K562 (cell line): ENCODE data around the gene DCTN1. TPM values are rescaled to one million over a fixed set of nuclear protein-coding genes. Genes with fewer than 3 reads are reported as not detected.

Experiments used
- CBX5 ChIP-seq: IDR thresholded peaks from 2 replicates; pipeline ENCODE4 v1.6.1; 2014; ENCODE audit warnings: low read depth, borderline replicate concordance
- DIDO1 ChIP-seq: fragments of 450-650 bp; IDR thresholded peaks from 2 replicates; pipeline ENCODE4 v1.6.1; 2016; ENCODE audit warnings: low read depth, missing biosample characterization, missing genetic modification characterization
- MIER1 ChIP-seq: fragments of 450-650 bp; IDR thresholded peaks from 2 replicates; pipeline ENCODE4 v1.6.1; 2016; ENCODE audit warnings: antibody characterized with exemption, mild to moderate bottlenecking, low read depth
- NELFE ChIP-seq: IDR thresholded peaks from 2 replicates; pipeline ENCODE4 v1.6.1; 2011; ENCODE audit warnings: mild to moderate bottlenecking; ENCODE audit not compliant: insufficient read depth, insufficient read length
- PTBP1 ChIP-seq: fragments of 200-400 bp; formaldehyde crosslinking; IDR thresholded peaks from 2 replicates; pipeline ENCODE4 v1.6.1; 2017; ENCODE audit warnings: low read depth, low read length
- RBM14 ChIP-seq: fragments of 200-400 bp; formaldehyde crosslinking; IDR thresholded peaks from 2 replicates; pipeline ENCODE4 v1.6.1; 2018; ENCODE audit warnings: low read depth, mild to moderate bottlenecking, low read length, moderate library complexity, borderline replicate concordance; ENCODE audit not compliant: insufficient read depth
- RBM15 ChIP-seq: fragments of 200-400 bp; formaldehyde crosslinking; IDR thresholded peaks from 2 replicates; pipeline ENCODE4 v1.6.1; 2018; ENCODE audit warnings: mild to moderate bottlenecking, low read length, moderate library complexity; ENCODE audit not compliant: insufficient read depth
- RBM34 ChIP-seq: fragments of 200-400 bp; formaldehyde crosslinking; IDR thresholded peaks from 2 replicates; pipeline ENCODE4 v1.6.1; 2018; ENCODE audit warnings: low read length, borderline replicate concordance; ENCODE audit not compliant: insufficient read depth
- SMC3 ChIP-seq: conservative IDR thresholded peaks from 2 replicates; pipeline ENCODE4 v1.6.1; 2011; ENCODE audit warnings: low read depth, low read length, improper control_type of control experiment; ENCODE audit not compliant: insufficient read depth
- SRSF1 ChIP-seq: fragments of 200-400 bp; formaldehyde crosslinking; IDR thresholded peaks from 2 replicates; pipeline ENCODE4 v1.6.1; 2017; ENCODE audit warnings: mild to moderate bottlenecking, low read depth, low read length, moderate library complexity
- TBP ChIP-seq: optimal IDR thresholded peaks from 2 replicates; pipeline ENCODE3; 2011; ENCODE audit warnings: low read depth, low read length, improper control_type of control experiment
- TGIF2 ChIP-seq: sonication (generic); formaldehyde crosslinking; IDR thresholded peaks from 2 replicates; pipeline ENCODE4 v1.8.1; 2022; ENCODE audit warnings: mild to moderate bottlenecking, missing genetic modification reagents, moderate library complexity
- TRIM24 ChIP-seq, 2 experiments: fragments of 450-650 bp; IDR thresholded peaks; 2 replicates each; pipeline ENCODE4 v1.6.1; 2016
- ZNF121 ChIP-seq: sonication (generic); formaldehyde crosslinking; conservative IDR thresholded peaks from 2 replicates; pipeline ENCODE4 v1.8.0; 2022; ENCODE audit warnings: missing genetic modification reagents
- ZNF197 ChIP-seq: fragments of 200-800 bp; sonication (Bioruptor generic); IDR thresholded peaks from 2 replicates; pipeline ENCODE4 v1.6.1; 2016; ENCODE audit warnings: low read depth, missing genetic modification characterization, missing compliant biosample characterization
- ZNF212 ChIP-seq: fragments of 450-650 bp; formaldehyde crosslinking; IDR thresholded peaks from 2 replicates; pipeline ENCODE4 v1.4.0; 2020; ENCODE audit warnings: mild to moderate bottlenecking
- ZNF239 ChIP-seq: fragments of 250-450 bp; sonication (Bioruptor Pico); IDR thresholded peaks from 2 replicates; pipeline ENCODE4 v1.4.0; 2020; ENCODE audit warnings: mild to moderate bottlenecking
- ZNF282 ChIP-seq: sonication (generic); formaldehyde crosslinking; IDR thresholded peaks from 2 replicates; pipeline ENCODE4 v1.8.1; 2023; ENCODE audit warnings: missing genetic modification reagents
- ZNF384 ChIP-seq: IDR thresholded peaks from 2 replicates; pipeline ENCODE4 v1.6.1; 2012; ENCODE audit warnings: low read depth, low read length, improper control_type of control experiment
- ZNF57 ChIP-seq: fragments of 450-650 bp; formaldehyde crosslinking; IDR thresholded peaks from 2 replicates; pipeline ENCODE4 v1.4.0; 2020; ENCODE audit warnings: mild to moderate bottlenecking, moderate library complexity
- ZNF766 ChIP-seq: fragments of 200-800 bp; sonication (Bioruptor generic); conservative IDR thresholded peaks from 2 replicates; pipeline ENCODE4 v1.6.1; 2016; ENCODE audit warnings: missing genetic modification characterization, missing compliant biosample characterization
- ZNF77 ChIP-seq: fragments of 250-450 bp; sonication (Bioruptor Pico); IDR thresholded peaks from 2 replicates; pipeline ENCODE4 v1.5.0; 2020
- ZNF79 ChIP-seq: fragments of 250-450 bp; sonication (Bioruptor Pico); IDR thresholded peaks from 2 replicates; pipeline ENCODE4 v1.4.0; 2020; ENCODE audit warnings: low read depth, mild to moderate bottlenecking, moderate library complexity
- polyA plus RNA-seq, 8 experiments: library from polyadenylated mRNA; depleted of rRNA in 4 of 8; stranded (reverse) in 5 of 8; unstranded in 3 of 8; fragments of >200 nt; fragmentation: Nextera tagmentation in 2 of 8; fragmentation: Illumina TruSeq in 1 of 8; extraction: Ambion mirVana in 2 of 8; extraction: Trizol in 1 of 8; gene quantifications; 2 replicates each; pipeline versions ENCODE4 v1.2.1 to v1.2.3, GENCODE V29; 2011 to 2014; ENCODE audit warnings: inconsistent platforms in 1 of 8, missing spikeins in 1 of 8
- total RNA-seq, 7 experiments: library from RNA; depleted of rRNA in 6 of 7; stranded (reverse); fragments of >200 nt in 6 of 7; fragmentation: Illumina TruSeq in 2 of 7; extraction: Trizol in 2 of 7; gene quantifications; 2 replicates each; pipeline versions ENCODE4 v1.2.1 to v1.2.3, GENCODE V29; 2011 to 2021; ENCODE audit warnings: low replicate concordance in 1 of 7
- TF ChIP-seq, protein P1 (sequence below): fragments of 450-650 bp; IDR thresholded peaks from 2 replicates; pipeline ENCODE4 v1.6.1; 2016; ENCODE audit warnings: borderline replicate concordance
- TF ChIP-seq, protein P2 (sequence below), 2 experiments: fragments of 450-650 bp; IDR thresholded peaks; 2 replicates each; pipeline ENCODE4 v1.6.1; 2016
- TF ChIP-seq, protein P3 (sequence below): IDR thresholded peaks from 2 replicates; pipeline ENCODE4 v1.6.1; 2011; ENCODE audit warnings: borderline replicate concordance, low read depth, mild to moderate bottlenecking, moderate library complexity, low read length; ENCODE audit not compliant: insufficient read depth, poor library complexity, severe bottlenecking

The DCTN1 gene
- total and polyA plus RNA-seq, 9 of the 15 experiments (the other 6 are each of a cell fraction or from before 2014, with no cell fraction given), result 23.9 to 71.7 (median 45.0) TPM

DNA sequence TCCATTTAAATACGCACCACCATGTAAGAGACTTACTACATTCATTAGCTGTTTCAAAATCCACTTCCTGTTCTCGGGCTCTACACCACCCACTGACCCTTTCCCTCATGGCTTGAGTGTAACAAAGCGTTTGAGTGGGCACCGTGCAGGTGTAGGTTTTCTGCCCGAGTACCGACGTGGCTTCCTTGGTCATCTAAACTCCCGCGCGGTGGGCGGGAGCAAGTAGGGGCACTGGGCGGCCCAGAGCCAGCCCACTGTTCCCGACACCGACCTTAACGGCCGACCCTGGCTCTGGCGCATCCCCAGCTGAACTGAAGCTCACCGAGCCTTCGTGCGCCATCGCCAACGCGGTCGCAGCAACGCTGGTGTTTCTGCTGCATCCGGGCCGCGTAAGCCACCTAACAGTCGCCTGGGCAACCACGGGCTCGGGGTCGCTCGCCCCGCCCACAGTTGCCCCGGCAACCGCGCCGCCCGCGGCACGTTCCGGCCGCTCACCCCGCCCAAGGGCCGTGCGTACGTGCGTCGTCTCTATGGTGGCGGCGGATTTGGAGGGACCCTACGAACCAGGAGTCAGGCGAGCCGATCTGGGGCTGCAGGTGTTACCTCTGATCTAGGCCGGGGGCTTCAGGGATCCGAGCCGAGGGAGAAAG is 41.2 kb upstream of the DCTN1 start, which contains the start of the genes C2orf81 and WDR54 (continued):
- no peak for TF ChIP-seq RBM14
- TF ChIP-seq TGIF2, result no peak
- TF ChIP-seq, protein P1, sequence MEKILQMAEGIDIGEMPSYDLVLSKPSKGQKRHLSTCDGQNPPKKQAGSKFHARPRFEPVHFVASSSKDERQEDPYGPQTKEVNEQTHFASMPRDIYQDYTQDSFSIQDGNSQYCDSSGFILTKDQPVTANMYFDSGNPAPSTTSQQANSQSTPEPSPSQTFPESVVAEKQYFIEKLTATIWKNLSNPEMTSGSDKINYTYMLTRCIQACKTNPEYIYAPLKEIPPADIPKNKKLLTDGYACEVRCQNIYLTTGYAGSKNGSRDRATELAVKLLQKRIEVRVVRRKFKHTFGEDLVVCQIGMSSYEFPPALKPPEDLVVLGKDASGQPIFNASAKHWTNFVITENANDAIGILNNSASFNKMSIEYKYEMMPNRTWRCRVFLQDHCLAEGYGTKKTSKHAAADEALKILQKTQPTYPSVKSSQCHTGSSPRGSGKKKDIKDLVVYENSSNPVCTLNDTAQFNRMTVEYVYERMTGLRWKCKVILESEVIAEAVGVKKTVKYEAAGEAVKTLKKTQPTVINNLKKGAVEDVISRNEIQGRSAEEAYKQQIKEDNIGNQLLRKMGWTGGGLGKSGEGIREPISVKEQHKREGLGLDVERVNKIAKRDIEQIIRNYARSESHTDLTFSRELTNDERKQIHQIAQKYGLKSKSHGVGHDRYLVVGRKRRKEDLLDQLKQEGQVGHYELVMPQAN, result no peak
- no peak for TF ChIP-seq ZNF384
- TF ChIP-seq ZNF282 (CRISPR knock-in tag), result no peak
- TF ChIP-seq MIER1, result no peak
- TF ChIP-seq SMC3, result no peak
- TF ChIP-seq, protein P2, sequence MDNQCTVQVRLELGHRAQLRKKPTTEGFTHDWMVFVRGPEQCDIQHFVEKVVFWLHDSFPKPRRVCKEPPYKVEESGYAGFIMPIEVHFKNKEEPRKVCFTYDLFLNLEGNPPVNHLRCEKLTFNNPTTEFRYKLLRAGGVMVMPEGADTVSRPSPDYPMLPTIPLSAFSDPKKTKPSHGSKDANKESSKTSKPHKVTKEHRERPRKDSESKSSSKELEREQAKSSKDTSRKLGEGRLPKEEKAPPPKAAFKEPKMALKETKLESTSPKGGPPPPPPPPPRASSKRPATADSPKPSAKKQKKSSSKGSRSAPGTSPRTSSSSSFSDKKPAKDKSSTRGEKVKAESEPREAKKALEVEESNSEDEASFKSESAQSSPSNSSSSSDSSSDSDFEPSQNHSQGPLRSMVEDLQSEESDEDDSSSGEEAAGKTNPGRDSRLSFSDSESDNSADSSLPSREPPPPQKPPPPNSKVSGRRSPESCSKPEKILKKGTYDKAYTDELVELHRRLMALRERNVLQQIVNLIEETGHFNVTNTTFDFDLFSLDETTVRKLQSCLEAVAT (IDR thresholded peaks at IDR 0.05), result no peak
- no peak for TF ChIP-seq ZNF57 (CRISPR knock-in tag)
- no peak for TF ChIP-seq ZNF77
- TF ChIP-seq ZNF766 (CRISPR knock-in tag), result no peak
- TF ChIP-seq DIDO1 (tag), result no peak
- no peak for TF ChIP-seq PTBP1
- TF ChIP-seq ZNF79 (CRISPR knock-in tag), result no peak
- TF ChIP-seq, protein P3, sequence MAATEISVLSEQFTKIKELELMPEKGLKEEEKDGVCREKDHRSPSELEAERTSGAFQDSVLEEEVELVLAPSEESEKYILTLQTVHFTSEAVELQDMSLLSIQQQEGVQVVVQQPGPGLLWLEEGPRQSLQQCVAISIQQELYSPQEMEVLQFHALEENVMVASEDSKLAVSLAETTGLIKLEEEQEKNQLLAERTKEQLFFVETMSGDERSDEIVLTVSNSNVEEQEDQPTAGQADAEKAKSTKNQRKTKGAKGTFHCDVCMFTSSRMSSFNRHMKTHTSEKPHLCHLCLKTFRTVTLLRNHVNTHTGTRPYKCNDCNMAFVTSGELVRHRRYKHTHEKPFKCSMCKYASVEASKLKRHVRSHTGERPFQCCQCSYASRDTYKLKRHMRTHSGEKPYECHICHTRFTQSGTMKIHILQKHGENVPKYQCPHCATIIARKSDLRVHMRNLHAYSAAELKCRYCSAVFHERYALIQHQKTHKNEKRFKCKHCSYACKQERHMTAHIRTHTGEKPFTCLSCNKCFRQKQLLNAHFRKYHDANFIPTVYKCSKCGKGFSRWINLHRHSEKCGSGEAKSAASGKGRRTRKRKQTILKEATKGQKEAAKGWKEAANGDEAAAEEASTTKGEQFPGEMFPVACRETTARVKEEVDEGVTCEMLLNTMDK, result no peak
- no peak for TF ChIP-seq ZNF239
- no peak for TF ChIP-seq RBM15
- no peak for TF ChIP-seq RBM34
- TF ChIP-seq TRIM24 (IDR thresholded peaks at IDR 0.05), result no peak
- no peak for TF ChIP-seq CBX5
- TF ChIP-seq ZNF121 (CRISPR knock-in tag), result no peak
- no peak for TF ChIP-seq NELFE
- no peak for TF ChIP-seq SRSF1
- no peak for TF ChIP-seq ZNF197
- no peak for TF ChIP-seq TBP
- TF ChIP-seq ZNF212 (CRISPR knock-in tag), result no peak
